ACC112 (cell line): Measurements from ENCODE around the gene NEO1.

Experiments used
- H2AFZ ChIP-seq: fragments of 200-600 bp; sonication (generic); one replicate; pipeline ENCODE4 v1.6.0; 2017; ENCODE audit warnings: antibody characterized with exemption, low read length; ENCODE audit not compliant: unreplicated experiment
- H3K27ac ChIP-seq: fragments of 200-600 bp; sonication (generic); 2 replicates; pipeline ENCODE4 v1.5.1; 2014; ENCODE audit warnings: low read depth, mild to moderate bottlenecking, antibody characterized with exemption, low read length, moderate library complexity
- H3K27me3 ChIP-seq: fragments of 200-600 bp; sonication (generic); 2 replicates; pipeline ENCODE4 v1.6.1; 2014; ENCODE audit warnings: mild to moderate bottlenecking, antibody characterized with exemption, low read length, moderate library complexity, mixed read lengths; ENCODE audit not compliant: insufficient read depth
- H3K36me3 ChIP-seq: fragments of 200-600 bp; sonication (generic); 2 replicates; pipeline ENCODE4 v1.6.1; 2016; ENCODE audit warnings: mild to moderate bottlenecking, antibody characterized with exemption, low read length, moderate library complexity, mixed read lengths; ENCODE audit not compliant: insufficient read depth
- H3K4me1 ChIP-seq: fragments of 200-600 bp; sonication (generic); one replicate; pipeline ENCODE4 v1.6.1; 2016; ENCODE audit warnings: low read length, mixed read lengths; ENCODE audit not compliant: insufficient read depth, unreplicated experiment, control insufficient read depth
- H3K4me3 ChIP-seq: fragments of 200-600 bp; sonication (generic); 2 replicates; pipeline ENCODE4 v1.5.1; 2014; ENCODE audit warnings: mild to moderate bottlenecking, low read depth, low read length
- H3K79me2 ChIP-seq: fragments of 200-600 bp; sonication (generic); one replicate; pipeline ENCODE4 v1.6.0; 2016; ENCODE audit warnings: low read length; ENCODE audit not compliant: control insufficient read depth, unreplicated experiment, insufficient read depth

The NEO1 gene

DNA sequence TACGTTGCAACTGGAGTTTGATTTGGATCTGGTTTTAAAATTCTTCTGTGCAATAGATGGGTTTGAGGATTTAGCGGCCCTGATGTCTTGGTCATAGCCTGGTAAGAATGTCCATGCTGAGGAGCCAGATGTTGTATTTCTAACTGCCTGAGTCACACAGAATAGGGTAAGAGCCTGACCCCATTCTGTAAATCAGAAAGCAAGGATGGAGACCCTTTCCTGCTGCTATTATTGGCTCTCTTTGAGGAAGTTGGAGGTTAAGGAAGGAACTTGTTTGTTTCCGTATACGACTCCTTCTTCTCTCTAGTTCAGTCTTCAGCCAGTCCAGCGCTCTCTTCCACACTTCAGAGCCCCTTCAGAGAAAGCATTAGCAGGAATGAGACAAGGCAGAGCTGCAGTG lies 251.4 kb downstream of the NEO1 start:
- Histone ChIP-seq H3K4me3 (no peak overlapping the region), H3K27ac (no peak overlapping the region), H3K27me3 (no peaks in the 10 kb centered on the region), H3K4me1 (no peaks in the 10 kb centered on the region), H3K79me2 (no peaks in the 10 kb centered on the region), H3K36me3 (no peaks in the 10 kb centered on the region), H2AFZ (no peak overlapping the region)

DNA sequence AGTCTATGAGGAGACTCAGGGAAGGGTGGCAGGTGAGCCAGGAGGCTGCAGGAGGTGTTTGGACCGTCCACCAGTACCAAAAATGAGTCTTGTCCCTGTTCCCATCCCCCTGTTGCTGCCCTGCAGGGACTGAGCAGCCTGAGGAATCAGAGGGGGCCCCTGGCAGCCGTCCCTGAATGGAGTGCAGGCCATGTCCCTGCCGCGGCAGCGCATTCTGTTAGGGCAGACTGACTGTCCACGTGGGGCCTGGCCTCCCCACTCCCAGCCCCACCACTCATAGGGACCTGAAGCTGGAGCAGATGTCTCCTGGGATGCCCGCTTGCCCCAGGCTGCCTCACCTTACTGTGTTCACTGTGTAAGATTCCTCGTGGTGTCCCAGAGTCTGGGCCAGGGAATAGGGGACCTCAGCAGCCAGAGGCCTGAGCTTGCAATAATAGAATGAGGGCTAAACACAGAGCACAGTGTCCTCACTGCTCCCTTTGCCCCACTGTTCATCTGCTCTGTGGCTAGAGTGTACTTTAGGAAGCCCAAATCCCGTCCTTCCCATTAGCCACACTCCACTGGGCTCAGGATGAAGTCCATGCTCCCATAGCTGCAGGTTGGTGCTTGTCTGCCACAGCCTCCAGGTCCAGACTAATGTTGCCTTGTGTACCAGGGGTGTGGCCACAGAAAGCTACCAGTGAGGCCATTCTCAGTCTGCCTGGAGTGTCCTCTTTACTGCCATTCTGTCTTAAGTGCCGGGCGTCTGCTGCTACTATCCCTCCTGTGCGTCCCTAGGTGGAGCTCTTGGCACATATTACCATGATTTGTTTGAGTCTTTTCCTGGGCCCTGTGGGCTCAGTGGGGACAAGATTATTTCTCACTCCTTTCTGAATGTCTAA lies 253.3 kb downstream of the NEO1 start:
- no peaks in the 10 kb centered on the region for H3K4me1 ChIP-seq
- H3K27ac ChIP-seq: no peak overlapping the region
- H3K27me3 ChIP-seq: no peaks in the 10 kb centered on the region
- no peaks in the 10 kb centered on the region for H3K79me2 ChIP-seq
- H2AFZ ChIP-seq: no peak overlapping the region
- H3K4me3 ChIP-seq: no peak overlapping the region
- no peaks in the 10 kb centered on the region for H3K36me3 ChIP-seq

DNA sequence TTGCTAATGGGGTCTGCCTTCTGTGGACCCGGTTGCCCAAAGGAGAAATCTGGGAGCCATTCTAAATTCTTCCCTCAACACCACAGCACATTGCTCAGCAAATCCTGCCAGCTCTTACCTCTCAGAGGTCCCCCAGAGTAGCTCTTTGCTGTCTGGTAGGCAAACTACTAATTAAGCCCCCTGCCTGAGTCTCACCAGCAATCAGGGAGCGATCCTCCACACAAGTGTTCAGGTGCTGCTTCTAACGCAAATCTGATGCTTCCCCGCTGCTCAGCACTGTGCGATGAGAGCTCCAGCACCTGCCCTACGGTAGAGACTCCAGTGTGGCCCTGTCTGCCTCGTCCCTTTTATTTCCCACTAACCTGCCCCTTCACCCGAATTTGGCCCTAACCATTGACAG lies 256.0 kb downstream of the NEO1 start:
- Histone ChIP-seq H3K27me3 (no peaks in the 10 kb centered on the region), H3K36me3 (no peaks in the 10 kb centered on the region), H3K79me2 (no peaks in the 10 kb centered on the region), H3K4me3 (no peak overlapping the region), H3K27ac (no peak overlapping the region), H3K4me1 (no peaks in the 10 kb centered on the region), H2AFZ (no peak overlapping the region)

DNA sequence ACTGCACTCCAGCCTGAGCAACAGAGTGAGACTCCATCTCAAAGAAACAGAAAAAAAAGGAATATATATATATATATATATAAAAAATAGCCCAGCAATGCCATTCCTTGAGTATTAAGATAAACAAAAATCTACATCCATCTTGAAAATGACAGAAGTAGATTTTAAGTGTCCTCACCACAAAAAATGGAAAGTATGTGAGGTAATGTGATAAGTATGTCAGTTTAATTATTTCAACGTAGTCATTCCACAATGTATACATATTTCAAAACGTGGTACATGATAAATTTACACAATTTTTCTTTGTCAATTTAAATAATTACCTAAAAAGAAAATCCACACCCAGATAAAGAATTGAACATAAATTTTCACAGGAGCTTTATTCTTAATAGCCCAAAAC lies 261.6 kb downstream of the NEO1 start:
- Histone ChIP-seq H2AFZ (no peak overlapping the region), H3K79me2 (no peaks in the 10 kb centered on the region), H3K27me3 (no peaks in the 10 kb centered on the region), H3K36me3 (no peaks in the 10 kb centered on the region), H3K27ac (no peak overlapping the region), H3K4me3 (no peak overlapping the region), H3K4me1 (no peaks in the 10 kb centered on the region)

DNA sequence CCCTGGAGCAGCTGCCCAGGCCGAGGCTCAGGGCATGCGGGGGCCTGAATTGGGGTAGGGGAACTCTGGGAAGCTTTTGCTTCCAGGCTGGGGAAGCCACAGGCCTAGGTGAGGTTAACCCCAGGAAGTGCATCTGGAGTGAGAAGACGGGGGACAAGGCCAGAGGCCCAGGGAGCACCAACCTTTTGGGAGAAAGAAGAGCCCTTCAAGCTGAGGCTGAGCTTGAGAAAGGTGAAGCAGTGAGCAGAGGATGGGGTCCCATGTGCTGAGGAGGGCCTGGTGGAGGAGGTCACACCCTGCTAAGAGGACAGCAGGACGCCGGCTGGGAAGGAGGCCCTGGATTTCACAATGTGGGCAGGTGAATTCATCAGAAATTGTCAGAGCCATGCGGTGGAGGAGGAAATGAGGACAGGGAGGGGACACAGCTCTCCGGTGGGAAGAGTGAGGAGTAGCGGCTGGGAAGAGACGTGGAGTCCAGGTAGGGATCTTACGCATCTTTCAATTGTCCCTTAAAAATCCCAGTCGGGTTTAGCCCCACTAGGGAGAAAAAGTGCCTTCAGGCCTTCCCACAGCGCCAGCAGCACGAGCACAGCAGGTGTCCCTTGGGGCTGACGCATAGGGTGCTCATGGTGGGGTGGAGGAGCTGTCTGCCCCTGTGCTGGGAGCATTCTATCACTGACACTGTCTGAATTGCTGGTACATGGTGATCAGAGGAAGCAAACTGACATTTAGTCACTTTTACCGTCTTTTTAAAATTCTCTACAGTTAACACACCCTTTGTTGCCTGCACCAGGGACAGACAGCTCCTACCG lies 265.6 kb downstream of the NEO1 start:
- no peaks in the 10 kb centered on the region for H3K4me1 ChIP-seq
- no peak overlapping the region for H3K27ac ChIP-seq
- H3K27me3 ChIP-seq: peaks cover 12% of the 10 kb centered on the region
- no peaks in the 10 kb centered on the region for H3K79me2 ChIP-seq
- H2AFZ ChIP-seq: no peak overlapping the region
- no peaks in the 10 kb centered on the region for H3K36me3 ChIP-seq
- no peak overlapping the region for H3K4me3 ChIP-seq

DNA sequence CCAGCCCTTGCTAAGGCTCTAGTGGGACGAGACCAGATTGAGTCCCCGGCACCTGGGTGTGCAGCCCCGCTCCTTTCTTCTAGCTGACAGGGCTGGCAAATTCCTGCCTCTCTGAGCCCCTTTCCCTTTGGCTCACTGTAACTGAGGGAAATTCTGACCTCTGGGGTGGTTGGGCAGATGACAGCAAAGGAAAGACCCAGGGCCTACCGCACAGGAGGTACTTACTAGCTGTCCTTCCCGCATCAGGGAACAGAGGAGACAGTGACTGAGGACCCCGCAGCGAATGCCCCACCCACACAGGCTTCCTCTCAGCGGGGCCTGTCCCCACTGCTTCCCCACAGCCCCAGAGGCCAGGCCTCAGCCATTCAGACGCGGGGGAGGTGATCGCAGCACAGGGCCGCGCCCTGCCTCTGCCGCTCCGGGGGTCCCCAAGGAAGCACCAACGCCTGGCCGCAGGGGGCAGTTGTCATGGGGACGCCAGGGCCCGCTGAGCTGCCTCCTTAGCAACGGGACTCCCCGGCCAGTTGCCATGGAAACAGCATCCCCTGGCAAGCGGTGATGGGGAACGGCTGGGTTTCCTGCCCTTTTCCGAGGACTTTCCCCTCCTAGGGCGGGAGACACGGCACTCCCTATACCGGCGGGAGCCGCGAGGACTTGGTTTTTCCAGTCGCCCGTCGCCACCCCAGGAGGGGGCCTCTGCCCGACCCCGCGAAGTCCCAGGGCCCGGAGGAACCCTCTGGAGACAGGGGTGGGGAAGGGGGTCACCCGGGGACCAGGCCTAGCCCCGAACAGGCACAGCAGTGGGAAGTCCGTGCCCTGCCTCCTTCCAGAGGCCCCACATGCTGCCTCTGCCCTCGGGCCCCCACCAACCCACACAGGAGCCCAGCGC lies 266.4 kb downstream of the NEO1 start:
- H2AFZ ChIP-seq: no peak overlapping the region
- H3K27me3 ChIP-seq: peaks cover 12% of the 10 kb centered on the region
- no peaks in the 10 kb centered on the region for H3K36me3 ChIP-seq
- no peaks in the 10 kb centered on the region for H3K79me2 ChIP-seq
- no peak overlapping the region for H3K4me3 ChIP-seq
- H3K27ac ChIP-seq: no peak overlapping the region
- H3K4me1 ChIP-seq: no peaks in the 10 kb centered on the region

DNA sequence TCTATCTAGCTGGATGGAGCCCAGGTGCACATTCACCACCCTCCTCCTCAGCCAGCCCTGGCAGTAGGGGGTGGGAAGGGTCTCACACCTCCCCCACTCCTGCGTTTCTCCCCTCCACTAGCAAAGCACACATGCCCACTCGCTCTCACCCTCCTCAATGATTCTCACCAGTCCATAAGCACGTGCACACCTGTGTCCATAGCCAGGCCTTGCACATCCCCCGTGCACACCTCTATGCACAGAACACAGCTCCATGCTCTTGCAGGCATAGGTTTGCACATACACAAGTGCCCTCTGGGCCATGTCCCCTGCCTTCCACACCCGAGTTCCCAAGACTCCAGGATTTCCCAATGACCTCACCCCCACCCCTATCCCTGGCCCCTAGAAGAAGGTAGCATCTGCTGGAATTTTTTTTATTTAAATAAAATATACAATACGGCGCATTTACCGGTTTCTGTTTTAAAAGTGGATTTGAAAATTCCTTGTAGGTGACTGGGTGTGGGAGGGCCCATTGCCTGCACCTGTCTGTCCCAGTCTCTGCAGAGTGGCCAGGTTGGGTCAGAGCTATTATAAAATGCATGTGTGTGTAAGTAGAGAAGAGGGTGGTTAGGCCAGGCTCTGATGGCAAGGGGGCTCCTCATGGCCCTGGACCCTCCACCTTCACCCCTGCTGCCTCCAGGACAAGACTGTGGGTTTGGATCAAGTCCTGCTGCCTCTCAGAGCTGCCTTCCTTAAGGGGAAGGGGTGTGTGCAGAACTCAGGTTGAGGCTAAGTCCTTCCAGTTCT lies 267.4 kb downstream of the NEO1 start:
- H3K79me2 ChIP-seq: no peaks in the 10 kb centered on the region
- H3K36me3 ChIP-seq: no peaks in the 10 kb centered on the region
- no peak overlapping the region for H3K4me3 ChIP-seq
- H3K27ac ChIP-seq: no peak overlapping the region
- H3K27me3 ChIP-seq: peaks cover 12% of the 10 kb centered on the region
- H3K4me1 ChIP-seq: no peaks in the 10 kb centered on the region
- H2AFZ ChIP-seq: no peak overlapping the region

DNA sequence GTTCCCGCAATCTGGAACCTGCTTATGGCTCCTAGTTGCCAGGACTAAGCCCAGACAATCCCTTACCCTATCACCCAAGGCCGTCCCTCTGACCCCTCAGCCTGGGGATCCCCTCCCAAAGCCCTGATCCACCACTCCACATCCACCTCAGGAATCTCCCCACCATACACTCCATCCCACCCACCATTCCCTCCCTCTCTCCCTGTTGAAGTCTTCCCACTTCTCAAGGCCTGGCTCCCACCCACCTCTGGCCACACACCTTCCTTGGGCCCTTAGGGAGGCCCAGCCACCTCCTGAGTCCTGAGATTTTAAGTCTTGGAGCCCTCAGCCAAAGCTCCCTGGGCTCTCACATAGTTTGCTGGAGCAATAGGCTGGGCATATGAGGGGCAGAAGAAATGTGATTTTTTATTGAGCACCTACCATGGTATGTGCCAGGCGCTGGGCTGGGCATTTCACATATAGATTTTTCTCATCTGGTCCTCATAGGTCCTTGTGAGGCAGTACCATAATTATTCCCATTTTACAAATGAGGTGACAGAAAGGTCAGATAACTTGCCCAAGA lies 268.4 kb downstream of the NEO1 start:
- no peak overlapping the region for H3K27ac ChIP-seq
- no peaks in the 10 kb centered on the region for H3K36me3 ChIP-seq
- no peaks in the 10 kb centered on the region for H3K4me1 ChIP-seq
- no peak overlapping the region for H2AFZ ChIP-seq
- peaks cover 12% of the 10 kb centered on the region for H3K27me3 ChIP-seq
- no peak overlapping the region for H3K4me3 ChIP-seq
- H3K79me2 ChIP-seq: no peaks in the 10 kb centered on the region

DNA sequence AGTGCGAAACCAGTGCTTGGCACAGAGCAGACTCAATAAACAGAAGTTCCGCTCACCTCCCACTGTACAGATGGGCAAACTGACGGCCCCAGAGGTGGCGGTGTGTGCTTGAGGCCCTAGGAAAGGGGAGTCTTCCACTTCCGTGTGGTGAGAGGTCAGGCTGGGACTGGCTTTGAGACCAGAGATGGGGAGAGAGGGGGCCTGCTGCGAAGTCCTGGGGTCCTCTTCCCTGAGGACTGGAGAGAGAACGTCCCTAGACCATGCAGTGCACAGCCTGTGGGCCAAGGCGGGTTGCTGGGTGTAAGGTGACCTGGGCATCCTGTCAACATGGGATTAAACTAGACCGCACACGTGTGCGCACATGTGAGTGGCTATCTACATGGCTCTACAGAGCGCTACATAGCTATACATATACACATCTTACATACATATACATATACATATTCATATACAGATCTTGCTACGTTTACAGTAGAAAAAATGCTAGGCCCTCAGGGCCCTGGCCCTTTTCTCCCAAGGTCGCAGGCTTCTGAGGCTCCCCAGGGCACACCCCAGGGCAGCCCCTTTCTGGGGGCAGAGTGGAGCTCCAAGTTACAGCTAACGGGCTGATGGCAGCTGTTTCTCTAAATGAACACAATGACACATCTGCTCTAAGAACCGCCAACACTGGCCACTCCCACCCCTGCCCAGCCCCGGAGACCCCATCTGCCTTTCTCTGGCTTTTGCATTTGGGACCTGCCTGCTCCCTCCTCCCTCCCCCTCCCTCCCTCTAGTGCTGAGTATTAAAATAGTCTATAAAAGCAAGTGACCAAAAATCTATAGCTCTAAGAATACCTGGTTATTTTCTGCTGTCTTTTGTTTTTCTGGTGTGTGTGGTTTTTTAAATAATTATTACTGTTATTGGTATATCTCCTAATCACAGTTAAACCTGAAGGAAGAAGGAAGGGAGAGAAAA lies 269.5 kb downstream of the NEO1 start:
- Histone ChIP-seq H3K27ac (no peak overlapping the region), H3K4me3 (no peak overlapping the region), H2AFZ (no peak overlapping the region), H3K27me3 (peaks cover 12% of the 10 kb centered on the region), H3K4me1 (peaks cover 5% of the 10 kb centered on the region), H3K79me2 (no peaks in the 10 kb centered on the region), H3K36me3 (no peaks in the 10 kb centered on the region)
